ENCODE data around the gene PLXNB1.
"Not testable (repeated sequence)": the region's sequence is repeated elsewhere in the genome, so short reads cannot be mapped to it uniquely, and the experiment has no call there.

Gene PLXNB1

GRCh38 chr3:48404440-48405342 is 25.2 kb downstream of the PLXNB1 start:
- no peak for DNase-seq

GRCh38 chr3:48403533-48404439 is 26.1 kb downstream of the PLXNB1 start:
- DNase-seq = no peak

GRCh38 chr3:48402907-48403306 is 27.0 kb downstream of the PLXNB1 start:
- DNase-seq = no peak

- DNase-seq = peak; percentile 74
Observed at GRCh38 chr3:48402281-48402732, 27.6 kb downstream of the PLXNB1 start.

GRCh38 chr3:48401434-48401901 is 28.4 kb downstream of the PLXNB1 start:
- not testable (repeated sequence) for DNase-seq

GRCh38 chr3:48400824-48401433 is 29.0 kb downstream of the PLXNB1 start:
- peak; percentile 39 for DNase-seq

GRCh38 chr3:48399387-48400172 is 30.3 kb downstream of the PLXNB1 start:
- no peak for DNase-seq

GRCh38 chr3:48398701-48399386 is 31.0 kb downstream of the PLXNB1 start:
- no peak for DNase-seq

- DNase-seq = no peak
Observed at GRCh38 chr3:48397767-48398681, 31.9 kb downstream of the PLXNB1 start.

- no peak for DNase-seq
Observed at GRCh38 chr3:48395714-48396113, 34.2 kb downstream of the PLXNB1 start.

GRCh38 chr3:48394391-48394790 is 35.5 kb downstream of the PLXNB1 start:
- no peak for DNase-seq

GRCh38 chr3:48388966-48389365 is 40.9 kb downstream of the PLXNB1 start:
- no peak for DNase-seq

GRCh38 chr3:48387634-48388033 is 42.3 kb downstream of the PLXNB1 start:
- DNase-seq = no peak

- no peak for DNase-seq
Observed at GRCh38 chr3:48372862-48373435, 56.9 kb downstream of the PLXNB1 start.

GRCh38 chr3:48372377-48372770 is 57.5 kb downstream of the PLXNB1 start:
- DNase-seq = no peak

- no peak for DNase-seq
Observed at GRCh38 chr3:48371651-48372376, 58.1 kb downstream of the PLXNB1 start, which contains the start of gene FBXW12. TSS of gene FBXW12 (plus strand) at chr3:48372219. CDS start at chr3:48372768, 549 bp downstream.

GRCh38 chr3:48370333-48370713 is 59.6 kb downstream of the PLXNB1 start:
- no peak for DNase-seq

GRCh38 chr3:48369693-48370332 is 60.1 kb downstream of the PLXNB1 start:
- no peak for DNase-seq

- DNase-seq = no peak
Observed at GRCh38 chr3:48367201-48367600, 62.7 kb downstream of the PLXNB1 start.
